GM13976 (cell line): Measurements from ENCODE around the gene SLC37A3.

ENCODE experiments used
- DNase-seq: peaks from one replicate; pipeline ENCODE4 v3.0.0; 2012; ENCODE audit warnings: low spot score
- in situ Hi-C: fragments of 300-500 bp; cut with MboI; formaldehyde crosslinking; loops from one replicate; pipeline ENCODE4 v1.12.0; 2022; ENCODE audit warnings: low sequenced_read_pairs, mixed read lengths, inconsistent platforms; ENCODE audit not compliant: unreplicated experiment
- TF ChIP-seq, protein P1 (sequence below): IDR thresholded peaks from 2 replicates; pipeline ENCODE4 v1.5.1; 2012; ENCODE audit warnings: borderline replicate concordance, mild to moderate bottlenecking; ENCODE audit not compliant: insufficient read depth; ENCODE audit errors: extremely low read depth, missing control alignments, control extremely low read depth

The SLC37A3 gene

DNA sequence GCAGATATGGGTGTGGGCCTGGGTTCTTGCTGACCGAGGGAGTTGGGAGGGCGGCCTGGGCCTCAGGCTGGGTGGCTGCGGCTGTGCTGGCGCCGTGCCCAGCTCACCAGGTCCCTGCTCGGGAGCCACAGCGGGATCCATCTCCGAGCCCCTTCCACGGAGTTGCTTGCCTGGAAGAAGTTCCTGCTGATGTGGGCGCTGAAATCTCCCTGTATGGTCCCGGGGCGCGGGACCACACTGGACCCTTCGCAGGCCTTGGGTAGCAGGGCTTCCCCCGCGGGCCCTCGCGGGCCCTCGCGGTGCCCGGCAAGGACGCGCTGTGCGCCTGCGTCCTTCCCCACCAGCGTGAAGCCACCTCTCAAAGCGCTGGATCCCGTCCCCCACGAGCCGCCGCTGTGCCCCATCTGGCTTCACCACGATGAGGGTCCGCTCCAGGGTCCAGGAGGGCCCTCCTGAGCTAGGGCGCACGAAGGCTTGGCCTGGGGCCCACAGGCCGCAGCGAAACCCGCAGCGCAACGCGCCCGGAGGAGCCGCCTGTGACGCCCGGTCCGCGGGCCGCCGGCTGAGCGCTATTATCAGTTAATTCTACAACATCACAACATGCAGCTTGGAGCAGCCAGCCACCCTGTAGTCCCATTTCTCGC is 37.0 kb upstream of the SLC37A3 start:
- in situ Hi-C loops: no loop called here
- no peak for DNase-seq
- TF ChIP-seq, protein P1, sequence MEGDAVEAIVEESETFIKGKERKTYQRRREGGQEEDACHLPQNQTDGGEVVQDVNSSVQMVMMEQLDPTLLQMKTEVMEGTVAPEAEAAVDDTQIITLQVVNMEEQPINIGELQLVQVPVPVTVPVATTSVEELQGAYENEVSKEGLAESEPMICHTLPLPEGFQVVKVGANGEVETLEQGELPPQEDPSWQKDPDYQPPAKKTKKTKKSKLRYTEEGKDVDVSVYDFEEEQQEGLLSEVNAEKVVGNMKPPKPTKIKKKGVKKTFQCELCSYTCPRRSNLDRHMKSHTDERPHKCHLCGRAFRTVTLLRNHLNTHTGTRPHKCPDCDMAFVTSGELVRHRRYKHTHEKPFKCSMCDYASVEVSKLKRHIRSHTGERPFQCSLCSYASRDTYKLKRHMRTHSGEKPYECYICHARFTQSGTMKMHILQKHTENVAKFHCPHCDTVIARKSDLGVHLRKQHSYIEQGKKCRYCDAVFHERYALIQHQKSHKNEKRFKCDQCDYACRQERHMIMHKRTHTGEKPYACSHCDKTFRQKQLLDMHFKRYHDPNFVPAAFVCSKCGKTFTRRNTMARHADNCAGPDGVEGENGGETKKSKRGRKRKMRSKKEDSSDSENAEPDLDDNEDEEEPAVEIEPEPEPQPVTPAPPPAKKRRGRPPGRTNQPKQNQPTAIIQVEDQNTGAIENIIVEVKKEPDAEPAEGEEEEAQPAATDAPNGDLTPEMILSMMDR: no peak

DNA sequence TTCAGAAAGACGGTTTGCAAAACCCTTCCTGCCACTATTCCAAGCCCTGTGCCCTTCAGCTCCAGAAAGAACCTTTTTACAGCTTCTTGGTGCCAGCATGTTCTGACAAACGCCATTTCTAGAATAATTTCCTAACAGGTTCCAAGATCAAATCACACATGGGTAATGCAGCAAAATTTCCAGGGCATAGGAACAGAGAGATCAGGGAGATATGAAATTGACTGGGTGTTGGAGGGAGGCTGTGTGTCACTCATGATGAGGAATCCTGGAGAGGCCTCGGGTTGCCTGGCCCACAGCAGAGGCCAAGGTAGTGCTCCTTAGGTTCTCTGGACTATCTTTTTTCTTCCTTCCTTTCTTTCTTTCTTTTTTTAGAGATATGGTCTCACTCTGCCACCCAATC is 35.1 kb upstream of the SLC37A3 start:
- in situ Hi-C loops: no loop called here

DNA sequence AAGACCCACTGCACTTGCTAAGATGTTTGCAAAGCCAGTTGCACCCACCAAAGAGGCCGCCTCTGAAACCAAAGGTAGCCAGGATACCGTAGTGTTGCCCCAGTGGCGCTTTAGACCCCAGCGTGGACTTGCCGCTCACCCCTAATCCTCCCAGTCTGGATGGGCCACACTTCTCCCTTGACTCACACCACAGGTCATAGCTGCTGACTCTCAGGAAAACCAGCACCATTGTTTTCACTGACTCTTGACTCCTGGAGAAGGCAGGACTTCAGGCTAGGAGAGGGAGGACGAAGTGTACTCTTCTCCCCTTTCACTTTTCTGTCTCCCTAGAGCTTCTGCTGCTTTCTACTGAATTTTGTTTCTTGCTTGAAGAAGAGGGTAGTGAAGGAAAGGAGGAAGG is 27.8 kb upstream of the SLC37A3 start:
- DNase-seq: no peak
- TF ChIP-seq, protein P1: no peak
- in situ Hi-C loops: no loop called here

More for the DNA sequence above, 35.1 kb upstream of the SLC37A3 start:
- TF ChIP-seq, protein P1: no peak
- DNase-seq: no peak

DNA sequence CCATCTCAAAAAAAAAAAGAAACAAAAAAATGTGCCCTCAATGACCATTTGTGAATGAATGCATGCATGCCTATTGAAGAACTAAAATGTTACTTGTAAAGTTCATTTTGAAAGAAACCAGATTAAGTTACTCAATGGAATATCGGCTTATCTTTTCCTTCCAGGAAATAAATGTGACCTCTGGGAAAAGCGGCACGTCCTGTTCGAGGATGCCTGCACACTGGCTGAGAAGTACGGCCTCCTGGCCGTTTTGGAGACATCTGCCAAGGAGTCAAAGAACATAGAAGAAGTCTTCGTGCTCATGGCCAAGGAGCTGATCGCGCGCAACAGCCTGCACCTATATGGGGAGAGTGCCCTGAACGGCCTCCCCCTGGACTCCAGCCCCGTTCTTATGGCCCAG is 27.4 kb upstream of the SLC37A3 start:
- in situ Hi-C loops: no loop called here
- TF ChIP-seq, protein P1: no peak
- no peak for DNase-seq

DNA sequence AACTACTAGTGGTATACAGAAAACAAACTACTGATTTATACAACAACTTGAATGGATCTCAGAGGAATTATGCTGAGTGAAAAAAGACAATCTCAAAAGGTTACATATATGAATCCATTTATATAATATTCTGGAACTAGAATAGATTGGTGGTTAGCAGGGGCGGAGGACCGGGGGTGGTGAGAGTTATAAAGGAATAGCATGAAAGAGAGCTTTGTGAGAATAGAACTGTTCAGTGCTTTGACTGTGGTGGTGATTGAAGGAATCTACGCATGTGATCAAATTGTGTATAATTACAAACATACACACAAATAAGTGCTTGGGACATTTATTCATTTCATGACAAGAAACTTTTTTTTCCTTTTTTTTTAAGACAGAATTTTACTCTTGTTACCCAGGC is 25.2 kb upstream of the SLC37A3 start:
- in situ Hi-C loops: no loop called here
- TF ChIP-seq, protein P1: no peak
- no peak for DNase-seq

DNA sequence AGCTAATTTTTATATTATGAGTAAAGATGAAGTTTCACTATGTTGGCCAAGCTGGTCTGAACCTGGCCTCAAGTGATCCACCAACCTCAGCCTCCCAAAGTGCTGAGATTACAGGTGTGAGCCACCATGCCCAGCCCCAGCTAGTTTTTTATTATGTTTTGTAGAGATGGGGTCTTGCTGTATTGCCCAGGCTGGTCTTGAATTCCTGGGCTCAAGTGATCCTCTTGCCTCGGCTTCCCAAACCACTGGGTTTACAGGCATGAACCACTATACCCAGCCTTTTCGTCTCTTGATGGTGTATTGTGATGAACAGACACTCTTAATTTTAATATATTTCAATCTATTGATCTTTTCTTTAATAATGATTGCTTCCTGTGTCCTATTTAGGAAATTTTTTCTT is 23.2 kb upstream of the SLC37A3 start:
- in situ Hi-C loops: no loop called here
- DNase-seq: no peak
- TF ChIP-seq, protein P1: no peak
